ENCODE data around the gene TNIP2.

GRCh38 chr4:2721586-2721985, 34.5 kb downstream of the TNIP2 start:
- TF ChIP-seq CTCF (IDR thresholded peaks at IDR 0.05) (no peak), POLR2A (IDR thresholded peaks at IDR 0.05) (no peak)

Data from uterus (tissue), 2 donors.